Gastrocnemius medialis (tissue), 4 donors: ENCODE results near the gene EPM2AIP1. TPM values are rescaled to one million over a fixed set of nuclear protein-coding genes. Genes with fewer than 3 reads are reported as not detected.

ENCODE experiments used
- ATAC-seq, 2 donors: fragments of 150-250 bp; one replicate each; pipeline ENCODE4 v1.9.1; 2016
- DNase-seq, 2 donors: peaks; one replicate each; pipeline ENCODE4 v3.0.0-alpha.2; 2019
- H3K27ac ChIP-seq, 4 donors: fragments of 200-600 bp; sonication (generic); 1 replicate in 1 of 4; 2 replicates in 3 of 4; pipeline ENCODE4 v1.5.1; 2016 to 2018; ENCODE audit warnings: mild to moderate bottlenecking in 2 of 4, moderate library complexity in 1 of 4
- H3K27me3 ChIP-seq, 3 donors: fragments of 200-600 bp; sonication (generic) in 2 of 3; 1 replicate in 1 of 3; 2 replicates in 2 of 3; pipeline versions ENCODE4 v1.5.1 to v1.6.0; 2016 to 2019; ENCODE audit warnings: mild to moderate bottlenecking in 1 of 3, moderate library complexity in 1 of 3
- H3K36me3 ChIP-seq, 2 donors: fragments of 200-600 bp; sonication (generic) in 1 of 2; one replicate each; pipeline ENCODE4 v1.5.1; 2017 to 2018
- H3K4me1 ChIP-seq, 2 donors: fragments of 200-600 bp; sonication (generic) in 1 of 2; one replicate each; pipeline ENCODE4 v1.5.1; 2016 to 2017; ENCODE audit warnings: mild to moderate bottlenecking in 2 of 2
- H3K4me3 ChIP-seq, 4 donors: fragments of 200-600 bp; sonication (generic) in 3 of 4; 1 replicate in 1 of 4; 2 replicates in 3 of 4; pipeline ENCODE4 v1.5.1; 2016 to 2019; ENCODE audit warnings: mild to moderate bottlenecking in 2 of 4
- H3K9me3 ChIP-seq, 3 donors: fragments of 200-600 bp; sonication (generic) in 2 of 3; 1 replicate in 1 of 3; 2 replicates in 2 of 3; pipeline ENCODE4 v1.5.1; 2016 to 2019
- POLR2A ChIP-seq, 2 donors: fragments of 450-650 bp; IDR thresholded peaks; one replicate each; pipeline ENCODE4 v1.6.1; 2017; ENCODE audit warnings: antibody characterized with exemption in 2 of 2, mild to moderate bottlenecking in 2 of 2, moderate library complexity in 2 of 2
- in situ Hi-C, 4 donors: fragments of 200-750 bp; cut with MboI; loops; one replicate each; pipeline versions ENCODE4 v1.15.0 to v1.8.0; 2017; ENCODE audit warnings: low sequenced_read_pairs in 4 of 4
- intact Hi-C: fragments of 100-400 bp; cut with DNase I; formaldehyde crosslinking; loops from one replicate; pipeline ENCODE4 v1.15.1; 2023; ENCODE audit warnings: low total_unique reads
- total RNA-seq, 4 donors: library from RNA; depleted of rRNA; stranded (reverse); fragments of >200 nt; gene quantifications; one replicate each; pipeline versions ENCODE4 v1.1.0 to v1.2.3, GENCODE V29; 2016
- TF ChIP-seq, protein P1 (sequence below), 5 experiments: fragments of 450-650 bp in 3 of 5; fragments of 200-600 bp in 2 of 5; sonication (generic) in 2 of 5; IDR thresholded peaks in 4 of 5; conservative IDR thresholded peaks in 1 of 5; 1 replicate in 4 of 5; 2 replicates in 1 of 5; pipeline ENCODE4 v1.5.1; 2016 to 2019; ENCODE audit warnings: antibody characterized with exemption in 5 of 5, mild to moderate bottlenecking in 3 of 5, moderate library complexity in 3 of 5

Gene EPM2AIP1
- total RNA-seq, 4 donors from 2014 or later, result 5.3 to 10.1 (median 8.6) TPM

GRCh38 chr3:36991923-36992805, 767 bp downstream of the EPM2AIP1 start:
- Histone ChIP-seq H3K36me3 (peaks cover 0 to 34% of the 10 kb centered on the region in 2 donors), H3K4me3 (peak overlapping the region; percentile 70 to 86 (median 80)), H3K9me3 (no peaks in the 10 kb centered on the region), H3K27me3 (no peaks in the 10 kb centered on the region), H3K27ac (peak overlapping the region; percentile 92 to 97 (median 96)), H3K4me1 (peaks cover 69 to 72% of the 10 kb centered on the region in 2 donors)
- in situ Hi-C loops, result no loop called here
- DNase-seq (peak; percentile 20 to 32), ATAC-seq (peak; percentile 7)
- intact Hi-C loops, result loop anchor here (2.0 to 10.0 kb wide), 4 partner anchors 63 to 1173 kb away; partner anchors contain the start of genes ACAA1, MYD88 and OXSR1
- TF ChIP-seq POLR2A (IDR thresholded peaks at IDR 0.05), result no peak
- TF ChIP-seq, protein P1, sequence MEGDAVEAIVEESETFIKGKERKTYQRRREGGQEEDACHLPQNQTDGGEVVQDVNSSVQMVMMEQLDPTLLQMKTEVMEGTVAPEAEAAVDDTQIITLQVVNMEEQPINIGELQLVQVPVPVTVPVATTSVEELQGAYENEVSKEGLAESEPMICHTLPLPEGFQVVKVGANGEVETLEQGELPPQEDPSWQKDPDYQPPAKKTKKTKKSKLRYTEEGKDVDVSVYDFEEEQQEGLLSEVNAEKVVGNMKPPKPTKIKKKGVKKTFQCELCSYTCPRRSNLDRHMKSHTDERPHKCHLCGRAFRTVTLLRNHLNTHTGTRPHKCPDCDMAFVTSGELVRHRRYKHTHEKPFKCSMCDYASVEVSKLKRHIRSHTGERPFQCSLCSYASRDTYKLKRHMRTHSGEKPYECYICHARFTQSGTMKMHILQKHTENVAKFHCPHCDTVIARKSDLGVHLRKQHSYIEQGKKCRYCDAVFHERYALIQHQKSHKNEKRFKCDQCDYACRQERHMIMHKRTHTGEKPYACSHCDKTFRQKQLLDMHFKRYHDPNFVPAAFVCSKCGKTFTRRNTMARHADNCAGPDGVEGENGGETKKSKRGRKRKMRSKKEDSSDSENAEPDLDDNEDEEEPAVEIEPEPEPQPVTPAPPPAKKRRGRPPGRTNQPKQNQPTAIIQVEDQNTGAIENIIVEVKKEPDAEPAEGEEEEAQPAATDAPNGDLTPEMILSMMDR (IDR thresholded peaks at IDR 0.05 in 4 of 5, conservative IDR thresholded peaks at IDR 0.05 in 1 of 5), result no peak

- ATAC-seq (no peak), DNase-seq (no peak)
- intact Hi-C loops (loop anchor here (10.0 kb wide), 2 partner anchors 1144 to 1174 kb away; partner anchors contain the start of genes ACAA1, MYD88 and OXSR1), in situ Hi-C loops (no loop called here)
- Histone ChIP-seq H3K36me3 (peaks cover 0 to 32% of the 10 kb centered on the region in 2 donors), H3K4me1 (peaks cover 59 to 62% of the 10 kb centered on the region in 2 donors), H3K4me3 (peak overlapping the region; percentile 70 to 86 (median 80)), H3K9me3 (no peaks in the 10 kb centered on the region), H3K27ac (peak overlapping the region; percentile 92 to 97 (median 96)), H3K27me3 (no peaks in the 10 kb centered on the region)
- TF ChIP-seq POLR2A (IDR thresholded peaks at IDR 0.05), result no peak
- TF ChIP-seq, protein P1 (IDR thresholded peaks at IDR 0.05 in 4 of 5, conservative IDR thresholded peaks at IDR 0.05 in 1 of 5), result no peak
Measured at GRCh38 chr3:36991147-36991546, 1.8 kb downstream of the EPM2AIP1 start.

GRCh38 chr3:36989568-36989967, 3.4 kb downstream of the EPM2AIP1 start:
- in situ Hi-C loops, result no loop called here
- ATAC-seq, result no peak

GRCh38 chr3:36989005-36989404, 3.9 kb downstream of the EPM2AIP1 start:
- H3K27ac ChIP-seq, result peak overlapping the region in 3 of 4 donors; percentile 26 to 97 (median 96)
- peaks cover 2 to 41% of the 10 kb centered on the region in 2 donors for H3K36me3 ChIP-seq
- intact Hi-C loops (no loop called here), in situ Hi-C loops (no loop called here)
- DNase-seq (no peak), ATAC-seq (no peak)
- no peaks in the 10 kb centered on the region for H3K9me3 ChIP-seq
- no peaks in the 10 kb centered on the region for H3K27me3 ChIP-seq
- peaks cover 45 to 47% of the 10 kb centered on the region in 2 donors for H3K4me1 ChIP-seq
- peak overlapping the region in 2 of 4 donors; percentile 5 to 86 for H3K4me3 ChIP-seq
- TF ChIP-seq, protein P1 (IDR thresholded peaks at IDR 0.05 in 4 of 5, conservative IDR thresholded peaks at IDR 0.05 in 1 of 5), result no peak
- no peak for TF ChIP-seq POLR2A (IDR thresholded peaks at IDR 0.05)

More at GRCh38 chr3:36989568-36989967, 3.4 kb downstream of the EPM2AIP1 start:
- Histone ChIP-seq H3K27me3 (no peaks in the 10 kb centered on the region), H3K4me3 (peak overlapping the region; percentile 4 to 86 (median 6)), H3K9me3 (no peaks in the 10 kb centered on the region), H3K27ac (peak overlapping the region; percentile 26 to 97 (median 96)), H3K4me1 (peaks cover 51 to 52% of the 10 kb centered on the region in 2 donors), H3K36me3 (peaks cover 2 to 36% of the 10 kb centered on the region in 2 donors)
- TF ChIP-seq, protein P1 (IDR thresholded peaks at IDR 0.05 in 4 of 5, conservative IDR thresholded peaks at IDR 0.05 in 1 of 5), result no peak
- TF ChIP-seq POLR2A (IDR thresholded peaks at IDR 0.05), result no peak
- intact Hi-C loops, result no loop called here
- DNase-seq, result no peak
